ENCODE results near the gene PRMT1.

Gene PRMT1

GRCh38 chr19:49677231-49677900 is at the start of gene PRMT1:
Gene PRMT1 (plus strand): TSS chr19:49677271. CDS start chr19:49677281, 10 bp downstream.
- DNase-seq: peak; percentile 41

DNA sequence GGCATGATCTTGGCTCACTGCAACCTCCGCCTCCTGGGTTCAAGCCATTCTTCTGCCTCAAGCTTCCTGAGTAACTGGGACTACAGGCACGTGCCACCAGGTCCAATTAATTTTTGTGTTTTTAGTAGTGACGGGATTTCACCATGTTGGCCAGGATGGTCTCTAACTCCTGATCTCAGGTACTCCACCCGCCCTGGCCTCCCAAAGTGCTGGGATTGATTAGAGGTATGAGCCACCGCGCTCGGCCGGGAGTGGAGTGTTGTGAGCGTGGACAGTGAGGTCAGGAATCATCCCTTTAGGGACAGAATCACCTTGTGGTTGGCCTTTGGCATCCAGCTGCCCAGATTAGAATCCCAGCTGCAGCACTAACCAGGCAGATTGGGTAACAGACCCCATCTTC is 47.4 kb upstream of the PRMT1 start:
- DNase-seq: no peak

GRCh38 chr19:49631014-49631588 is 46.0 kb upstream of the PRMT1 start:
- no peak for DNase-seq

DNA sequence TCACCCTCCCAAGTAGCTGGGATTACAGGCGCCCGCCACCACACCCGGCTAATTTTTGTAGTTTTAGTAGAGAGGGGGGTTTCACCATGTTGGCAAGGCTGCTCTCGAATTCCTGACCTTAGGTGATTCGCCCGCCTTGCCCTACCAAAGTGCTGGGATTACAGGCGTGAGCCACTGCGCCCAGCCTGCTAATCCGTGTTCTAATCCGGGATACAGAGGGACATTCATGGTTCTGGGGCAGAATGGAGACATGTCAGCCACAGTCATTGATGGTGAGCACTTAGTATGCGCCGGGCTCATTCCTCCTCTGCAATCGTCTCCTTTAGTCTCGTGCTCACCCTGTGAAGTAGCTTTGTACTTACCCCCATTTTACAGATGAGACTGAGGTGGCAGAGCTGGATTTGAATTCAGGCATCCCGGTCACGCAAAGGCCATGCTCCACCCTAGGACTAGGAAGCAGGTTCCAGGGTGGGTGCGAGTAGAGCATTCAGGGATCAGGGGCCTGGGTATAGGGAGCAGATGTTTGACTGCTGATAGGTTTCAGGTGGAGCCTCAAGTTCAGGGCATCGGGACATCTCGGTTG is 45.4 kb upstream of the PRMT1 start:
- no peak for DNase-seq

DNA sequence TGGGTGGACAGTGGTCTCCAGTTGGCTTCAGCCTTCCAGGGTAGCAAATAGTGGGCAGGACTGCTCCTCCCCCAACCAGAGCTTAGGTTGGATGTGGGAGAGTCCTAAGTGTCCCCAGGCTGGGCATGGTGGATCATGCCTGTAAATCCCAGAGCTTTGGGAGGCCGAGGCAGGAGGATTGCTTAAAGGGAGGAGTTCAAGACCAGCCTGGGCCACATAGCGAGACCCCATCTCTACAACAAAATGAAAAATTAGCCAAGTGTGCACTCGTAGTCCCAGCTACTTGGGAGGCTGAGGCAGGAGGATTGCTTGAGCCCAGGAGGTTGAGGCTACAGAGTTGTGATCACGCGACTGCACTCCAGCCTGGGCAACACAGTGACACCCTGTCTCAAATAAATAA is 44.5 kb upstream of the PRMT1 start:
- no peak for DNase-seq

DNA sequence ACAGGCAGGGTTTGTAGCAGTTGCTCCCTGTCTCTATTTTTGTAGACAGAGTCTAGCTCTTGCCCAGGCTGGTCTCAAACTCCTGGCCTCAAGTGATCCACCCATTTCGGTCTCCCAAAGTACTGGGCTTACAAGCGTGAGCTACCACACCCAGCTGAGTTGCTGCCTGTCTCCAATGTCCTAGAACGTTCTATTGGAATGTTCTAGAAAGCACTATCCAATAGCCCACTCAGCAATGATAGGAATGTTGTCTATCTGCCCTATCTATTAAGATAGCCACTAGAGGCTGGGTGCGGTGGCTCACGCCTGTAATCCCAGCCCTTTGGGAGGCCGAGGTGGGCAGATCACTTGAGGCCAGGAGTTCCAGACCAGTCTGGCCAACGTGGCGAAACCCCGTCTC is 43.8 kb upstream of the PRMT1 start:
- DNase-seq: peak; percentile 24

- DNase-seq: peak; percentile 28
These were observed 41.4 kb upstream of the PRMT1 start for GRCh38 chr19:49635530-49636232.

- no peak for DNase-seq
These were observed 40.7 kb upstream of the PRMT1 start for GRCh38 chr19:49636233-49636932.

DNA sequence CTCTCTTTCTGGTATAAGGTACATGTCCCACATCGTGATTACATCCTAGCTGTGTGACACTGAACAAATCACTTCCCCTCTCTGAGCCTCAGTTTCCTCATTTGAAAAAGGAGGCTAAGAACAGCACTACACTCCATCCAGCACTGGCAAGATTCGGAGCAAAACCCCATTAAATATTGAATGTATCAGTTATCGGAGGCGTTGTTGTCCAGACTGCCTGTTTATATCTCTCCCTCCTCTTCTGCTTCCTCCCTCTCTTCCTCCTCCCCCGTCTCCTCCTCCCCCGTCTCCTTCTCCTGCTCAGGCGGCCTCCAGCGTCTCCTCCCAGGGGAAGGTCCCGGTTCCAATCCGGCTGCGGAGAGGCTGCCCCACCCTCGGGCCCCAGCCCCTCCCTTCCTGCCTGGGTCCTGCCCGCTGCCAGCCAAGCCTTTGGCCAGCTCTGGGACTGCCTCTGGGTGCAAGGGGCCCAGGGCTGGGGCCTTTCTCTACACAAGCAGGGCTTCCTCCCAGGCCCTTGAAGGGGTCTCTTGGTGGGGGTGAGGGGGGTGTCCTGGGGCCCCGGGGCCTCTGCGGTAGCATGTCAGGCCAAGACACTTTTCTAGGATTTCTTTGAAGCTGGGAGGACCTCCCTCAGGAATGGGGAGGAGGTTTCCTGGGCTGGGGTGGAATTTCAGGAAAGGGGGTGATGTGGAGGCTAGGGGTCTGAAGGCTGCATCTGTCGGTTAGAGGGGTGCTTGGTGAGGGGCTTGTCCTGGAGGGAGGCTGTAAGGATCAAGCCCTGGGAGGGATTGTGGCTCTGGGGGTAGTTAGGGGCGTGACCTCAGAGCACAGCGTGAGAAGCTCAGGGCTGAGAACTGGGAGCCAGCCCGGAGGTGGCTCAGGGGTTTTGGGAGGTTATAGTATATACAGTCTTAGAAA is 39.0 kb upstream of the PRMT1 start:
- DNase-seq: peak; percentile 76

DNA sequence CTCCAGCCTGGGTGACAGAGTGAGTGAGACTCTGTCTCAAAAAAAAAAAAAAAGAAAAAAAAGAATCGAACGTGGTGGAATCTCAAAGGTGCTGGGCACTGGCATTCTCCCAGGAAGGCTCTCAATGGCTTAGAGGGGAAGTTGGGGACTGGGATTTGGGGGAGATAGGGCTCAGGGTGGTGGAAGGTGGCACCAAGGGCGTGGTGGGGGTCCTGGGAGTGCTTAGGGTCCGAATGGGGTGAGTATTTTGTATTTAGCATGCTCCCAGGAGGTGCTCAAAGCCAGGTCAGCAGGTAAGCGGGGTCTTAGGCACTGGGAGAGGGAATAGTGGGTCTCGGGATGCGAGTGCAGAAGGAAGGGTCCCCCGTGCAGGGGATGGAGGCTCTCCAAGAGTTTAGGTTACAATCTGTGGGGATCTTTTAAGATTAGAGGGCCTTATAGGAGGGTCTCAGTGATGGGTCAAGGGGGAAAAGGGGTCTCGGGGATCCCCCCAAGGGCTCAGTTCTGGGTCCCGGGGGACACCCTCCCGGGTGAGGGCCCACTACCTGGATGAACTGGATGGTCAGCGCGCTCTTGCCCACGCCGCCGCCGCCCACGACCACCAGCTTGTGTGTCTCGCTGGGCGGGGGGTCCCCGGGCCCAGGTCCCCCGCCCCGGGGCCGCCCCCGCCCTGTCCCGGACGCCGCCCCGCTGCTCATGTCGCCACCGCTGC is 37.5 kb upstream of the PRMT1 start:
- no peak for DNase-seq

- DNase-seq: peak; percentile 100
These were observed 36.8 kb upstream of the PRMT1 start, which contains the start of gene RRAS for GRCh38 chr19:49640113-49640898. Gene RRAS (minus strand): TSS chr19:49640143. CDS start chr19:49640098, 45 bp downstream.

- DNase-seq: peak; percentile 100
These were observed 35.2 kb upstream of the PRMT1 start, which contains the start of gene SCAF1 for GRCh38 chr19:49641688-49642491. Gene SCAF1 (plus strand): TSS chr19:49642209. CDS start chr19:49645027, 2,818 bp downstream.

DNA sequence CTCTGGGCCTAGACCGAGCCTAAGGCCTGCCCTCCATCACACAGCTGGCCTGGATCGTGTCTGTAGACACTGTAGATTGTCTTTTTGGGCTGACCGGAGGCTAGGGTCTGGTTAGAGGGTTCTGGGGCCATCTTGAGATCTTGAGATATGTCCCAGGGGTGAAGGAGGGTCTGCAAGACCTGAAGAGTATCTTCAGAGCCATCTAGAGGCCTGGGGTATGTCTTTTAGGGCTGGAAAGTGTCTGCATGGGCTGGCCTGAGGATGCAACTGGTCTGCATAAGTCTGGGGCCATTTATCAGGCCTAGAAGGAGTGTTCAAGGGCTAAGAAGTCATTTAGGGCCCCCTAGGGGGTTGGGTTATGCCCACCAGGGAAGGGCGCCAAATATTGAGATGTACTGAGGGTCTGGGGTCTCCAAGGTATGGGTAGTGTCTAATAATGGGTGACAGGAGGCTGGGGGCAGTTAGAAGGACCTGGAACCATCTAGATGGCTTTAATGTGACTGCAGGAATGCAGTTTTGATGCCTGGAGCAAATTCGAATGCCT is 34.5 kb upstream of the PRMT1 start:
- DNase-seq: no peak

- DNase-seq: no peak
These were observed 33.6 kb upstream of the PRMT1 start for GRCh38 chr19:49643466-49643865.

DNA sequence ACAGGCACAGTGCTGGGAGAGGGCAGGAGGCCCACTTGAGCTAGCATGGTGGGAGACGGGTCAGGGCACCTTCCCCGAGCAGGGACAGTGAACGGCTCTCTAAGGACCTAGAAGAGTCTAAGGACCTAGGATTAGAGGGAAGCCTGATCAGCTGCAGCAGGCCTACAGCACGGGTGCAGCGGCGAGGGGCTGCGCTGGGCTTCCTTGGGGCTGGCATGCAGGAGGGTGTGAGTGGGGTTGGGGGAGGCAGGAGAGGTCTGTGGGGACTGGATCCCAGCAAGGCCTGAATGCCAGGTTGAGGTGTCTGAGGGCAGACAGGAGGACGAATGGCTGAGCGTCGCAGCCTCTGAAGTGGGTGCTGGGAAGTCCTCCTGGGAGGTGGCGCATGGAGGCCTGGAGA is 31.5 kb upstream of the PRMT1 start:
- no peak for DNase-seq

- DNase-seq: no peak
These were observed 31.1 kb upstream of the PRMT1 start for GRCh38 chr19:49645995-49646394.

- DNase-seq: no peak
These were observed 30.5 kb upstream of the PRMT1 start for GRCh38 chr19:49646586-49646985.

GRCh38 chr19:49651029-49651819 is 25.8 kb upstream of the PRMT1 start:
- no peak for DNase-seq

All from fibroblast of upper back skin (primary cell).